Stimulated activated naive B cell treated with anti-CD40 and anti-IgM and Interleukin-4, amounts not matched to agents 10 μg/mL and 1 μg/mL and 100 μg/mL, for 72 hours (primary cell): Measurements from ENCODE around the gene PNPLA3.

ENCODE experiments used
- ATAC-seq, 2 donors: fragments of 150-1000 bp; cut with Tn5 transposase; replicated peaks; 2 replicates each; pipeline ENCODE4 v1.10.0; 2021; ENCODE audit warnings: moderate library complexity in 1 of 2
- DNase-seq: peaks from one replicate; pipeline ENCODE4 v3.0.0; 2021
- H3K27ac Mint-ChIP-seq: one replicate; pipeline ENCODE4 v1.8.0; 2022; ENCODE audit warnings: mild to moderate bottlenecking, mixed read lengths
- H3K27me3 Mint-ChIP-seq, 2 donors: one replicate each; pipeline ENCODE4 v1.8.0; 2022; ENCODE audit warnings: mixed read lengths in 2 of 2
- H3K36me3 Mint-ChIP-seq, 2 donors: one replicate each; pipeline ENCODE4 v1.8.0; 2022; ENCODE audit warnings: mixed read lengths in 2 of 2, mild to moderate bottlenecking in 1 of 2
- H3K4me1 Mint-ChIP-seq, 2 donors: one replicate each; pipeline ENCODE4 v1.8.0; 2022; ENCODE audit warnings: mixed read lengths in 2 of 2, mild to moderate bottlenecking in 1 of 2
- H3K4me3 Mint-ChIP-seq, 2 donors: one replicate each; pipeline ENCODE4 v1.8.0; 2022; ENCODE audit warnings: mild to moderate bottlenecking in 2 of 2, mixed read lengths in 2 of 2, moderate library complexity in 1 of 2
- H3K9me3 Mint-ChIP-seq, 2 donors: one replicate each; pipeline ENCODE4 v1.8.0; 2022; ENCODE audit warnings: mixed read lengths in 2 of 2, mild to moderate bottlenecking in 1 of 2

The PNPLA3 gene

GRCh38 chr22:43994006-43994405 is 70.4 kb downstream of the PNPLA3 start:
- no peak for ATAC-seq
- Mint-ChIP-seq H3K9me3 (no peaks in the 10 kb centered on the region), H3K4me1 (peaks cover 42 to 63% of the 10 kb centered on the region in 2 donors), H3K36me3 (peaks cover 68 to 77% of the 10 kb centered on the region in 2 donors), H3K27ac (peak overlapping the region; percentile 53), H3K27me3 (no peaks in the 10 kb centered on the region), H3K4me3 (no peak overlapping the region)
- DNase-seq = no peak

GRCh38 chr22:43994416-43994815 is 70.8 kb downstream of the PNPLA3 start:
- Mint-ChIP-seq H3K27me3 (no peaks in the 10 kb centered on the region), H3K9me3 (no peaks in the 10 kb centered on the region), H3K4me1 (peaks cover 46 to 67% of the 10 kb centered on the region in 2 donors), H3K36me3 (peaks cover 70 to 81% of the 10 kb centered on the region in 2 donors), H3K4me3 (peak overlapping the region; percentile 44 to 53), H3K27ac (peak overlapping the region; percentile 75)
- DNase-seq (no peak), ATAC-seq (no peak)

- H3K27ac Mint-ChIP-seq = peak overlapping the region; percentile 59
- peaks cover 64 to 76% of the 10 kb centered on the region in 2 donors for H3K36me3 Mint-ChIP-seq
- H3K4me1 Mint-ChIP-seq = peaks cover 47 to 74% of the 10 kb centered on the region in 2 donors
- H3K9me3 Mint-ChIP-seq = no peaks in the 10 kb centered on the region
- peak overlapping the region; percentile 86 to 90 for H3K4me3 Mint-ChIP-seq
- DNase-seq (no peak), ATAC-seq (no peak)
- H3K27me3 Mint-ChIP-seq = no peaks in the 10 kb centered on the region
These were observed 71.6 kb downstream of the PNPLA3 start for GRCh38 chr22:43995057-43995685.

- Mint-ChIP-seq H3K27ac (peak overlapping the region; percentile 98), H3K4me3 (peak overlapping the region; percentile 86 to 90), H3K27me3 (no peaks in the 10 kb centered on the region), H3K9me3 (no peaks in the 10 kb centered on the region), H3K36me3 (peaks cover 65 to 79% of the 10 kb centered on the region in 2 donors), H3K4me1 (peaks cover 49 to 78% of the 10 kb centered on the region in 2 donors)
- DNase-seq (no peak), ATAC-seq (peak; percentile 17 to 22)
These were observed 72.2 kb downstream of the PNPLA3 start for GRCh38 chr22:43995798-43996169.

GRCh38 chr22:43996170-43996980 is 72.8 kb downstream of the PNPLA3 start:
- no peaks in the 10 kb centered on the region for H3K27me3 Mint-ChIP-seq
- peak overlapping the region; percentile 86 to 90 for H3K4me3 Mint-ChIP-seq
- peak overlapping the region; percentile 98 for H3K27ac Mint-ChIP-seq
- H3K36me3 Mint-ChIP-seq = peaks cover 67 to 83% of the 10 kb centered on the region in 2 donors
- ATAC-seq = peak; percentile 83 to 84
- peaks cover 49 to 80% of the 10 kb centered on the region in 2 donors for H3K4me1 Mint-ChIP-seq
- H3K9me3 Mint-ChIP-seq = no peaks in the 10 kb centered on the region
- peak; percentile 68 for DNase-seq

- Mint-ChIP-seq H3K4me3 (peak overlapping the region; percentile 37 to 90), H3K4me1 (peaks cover 49 to 80% of the 10 kb centered on the region in 2 donors), H3K36me3 (peaks cover 63 to 82% of the 10 kb centered on the region in 2 donors), H3K9me3 (no peaks in the 10 kb centered on the region), H3K27me3 (no peaks in the 10 kb centered on the region), H3K27ac (peak overlapping the region; percentile 98)
- DNase-seq (no peak), ATAC-seq (no peak)
These were observed 73.3 kb downstream of the PNPLA3 start for GRCh38 chr22:43996981-43997265.
